DMS153 treated with DMSO at 0.1 percent for 48 hours (cell line): ENCODE measurements around the gene GRIN1.

ENCODE experiments used
- DNase-seq: peaks from one replicate; lab custom pipeline; 2025; ENCODE audit not compliant: unreplicated experiment; lab: John Stamatoyannopoulos, UW

GRIN1 gene

DNA sequence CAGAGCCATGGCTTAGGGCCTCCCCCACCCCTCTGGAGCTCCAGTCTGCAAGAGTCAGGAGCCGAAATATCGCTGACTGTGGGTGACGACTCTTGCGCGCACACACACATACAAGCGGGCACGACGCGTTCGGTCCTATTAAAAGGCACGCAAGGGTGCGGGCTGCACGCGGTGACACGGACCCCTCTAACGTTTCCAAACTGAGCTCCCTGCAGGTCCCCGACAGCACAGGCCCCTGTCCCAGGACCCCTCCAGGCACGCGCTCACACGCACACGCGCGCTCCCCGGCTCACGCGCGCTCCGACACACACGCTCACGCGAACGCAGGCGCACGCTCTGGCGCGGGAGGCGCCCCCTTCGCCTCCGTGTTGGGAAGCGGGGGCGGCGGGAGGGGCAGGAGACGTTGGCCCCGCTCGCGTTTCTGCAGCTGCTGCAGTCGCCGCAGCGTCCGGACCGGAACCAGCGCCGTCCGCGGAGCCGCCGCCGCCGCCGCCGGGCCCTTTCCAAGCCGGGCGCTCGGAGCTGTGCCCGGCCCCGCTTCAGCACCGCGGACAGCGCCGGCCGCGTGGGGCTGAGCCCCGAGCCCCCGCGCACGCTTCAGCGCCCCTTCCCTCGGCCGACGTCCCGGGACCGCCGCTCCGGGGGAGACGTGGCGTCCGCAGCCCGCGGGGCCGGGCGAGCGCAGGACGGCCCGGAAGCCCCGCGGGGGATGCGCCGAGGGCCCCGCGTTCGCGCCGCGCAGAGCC, at the start of gene GRIN1:
TSS of gene GRIN1 (plus strand) at position 433 of the 746 bp plus-strand sequence. CDS start 333 bp downstream, outside the sequence.
- no peak for DNase-seq

DNA sequence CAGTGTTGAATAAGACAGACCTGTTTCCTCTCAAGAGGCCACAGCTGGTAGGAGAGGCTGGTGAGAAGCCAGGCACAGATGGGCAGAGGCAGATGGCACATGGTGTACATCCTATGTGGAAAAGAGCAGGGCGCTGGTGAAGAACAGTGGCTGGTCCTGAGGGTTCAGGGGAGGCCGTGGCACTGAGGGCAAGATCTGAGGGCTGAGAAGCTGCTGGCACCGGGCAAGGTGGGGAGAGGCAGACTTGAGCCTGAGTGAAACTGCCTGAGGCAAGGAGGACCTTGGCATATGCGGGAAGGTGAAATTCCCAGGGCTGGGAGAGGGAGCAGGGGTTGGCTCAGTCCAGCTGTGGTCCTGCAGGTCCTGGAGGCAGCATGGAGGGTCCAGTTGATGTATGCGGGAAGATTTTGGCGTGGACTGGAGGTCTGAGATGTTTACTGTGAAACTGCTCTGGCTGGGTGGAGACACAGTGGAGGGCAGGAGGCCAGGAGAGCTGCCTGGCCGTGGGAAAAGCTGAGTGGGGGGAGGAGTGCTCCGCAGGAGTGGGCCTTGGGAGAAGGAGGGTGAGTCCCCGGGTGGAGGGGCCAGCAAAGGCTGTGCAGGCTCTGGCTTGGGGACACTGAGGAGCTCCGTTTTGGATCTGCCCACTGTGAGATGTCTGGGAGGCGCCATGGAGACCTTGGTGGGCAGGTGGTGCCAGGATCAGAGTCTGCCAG, 49.6 kb upstream of the GRIN1 start:
- no peak for DNase-seq

DNA sequence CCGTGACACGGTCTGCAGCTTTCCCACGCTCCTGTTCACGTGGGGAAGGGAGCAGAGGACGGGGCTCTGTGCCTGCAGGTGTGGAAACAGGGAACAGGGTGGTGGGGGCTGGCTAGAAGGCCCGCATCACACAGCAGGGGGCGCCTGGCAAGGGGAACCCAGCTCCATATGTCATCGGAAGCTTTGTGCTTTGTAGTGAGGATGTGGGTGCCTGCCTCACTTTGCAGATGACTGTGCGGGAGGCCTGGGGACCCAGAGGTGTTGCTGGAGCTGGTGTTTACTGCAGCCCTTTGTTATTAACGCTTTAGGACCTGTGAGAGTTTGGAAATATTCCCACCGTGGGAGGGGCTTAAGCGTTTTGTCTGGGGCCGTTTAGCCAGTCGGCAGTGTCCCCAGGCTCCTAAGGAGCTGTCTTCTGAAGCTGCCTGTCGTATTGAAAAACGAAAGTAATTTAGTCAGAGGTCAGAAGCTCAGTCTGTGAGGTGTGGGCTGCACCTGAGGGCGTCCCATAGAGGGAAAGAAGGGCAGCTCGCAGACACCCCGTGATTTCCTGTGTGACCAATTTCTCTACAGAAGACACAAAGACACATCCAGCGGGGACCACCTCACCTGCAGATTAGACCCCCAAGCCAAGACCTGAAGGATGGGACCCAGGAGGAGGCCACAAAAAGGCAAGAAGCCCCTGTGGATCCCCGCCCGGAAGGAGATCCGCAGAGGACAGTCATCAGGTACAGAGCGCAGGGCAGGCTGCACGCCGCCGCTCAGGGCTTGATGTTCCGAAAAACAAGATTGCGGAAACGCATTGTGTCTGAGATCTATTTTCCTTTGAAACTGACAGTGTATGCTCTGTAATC, 43.1 kb upstream of the GRIN1 start:
- DNase-seq: no peak

DNA sequence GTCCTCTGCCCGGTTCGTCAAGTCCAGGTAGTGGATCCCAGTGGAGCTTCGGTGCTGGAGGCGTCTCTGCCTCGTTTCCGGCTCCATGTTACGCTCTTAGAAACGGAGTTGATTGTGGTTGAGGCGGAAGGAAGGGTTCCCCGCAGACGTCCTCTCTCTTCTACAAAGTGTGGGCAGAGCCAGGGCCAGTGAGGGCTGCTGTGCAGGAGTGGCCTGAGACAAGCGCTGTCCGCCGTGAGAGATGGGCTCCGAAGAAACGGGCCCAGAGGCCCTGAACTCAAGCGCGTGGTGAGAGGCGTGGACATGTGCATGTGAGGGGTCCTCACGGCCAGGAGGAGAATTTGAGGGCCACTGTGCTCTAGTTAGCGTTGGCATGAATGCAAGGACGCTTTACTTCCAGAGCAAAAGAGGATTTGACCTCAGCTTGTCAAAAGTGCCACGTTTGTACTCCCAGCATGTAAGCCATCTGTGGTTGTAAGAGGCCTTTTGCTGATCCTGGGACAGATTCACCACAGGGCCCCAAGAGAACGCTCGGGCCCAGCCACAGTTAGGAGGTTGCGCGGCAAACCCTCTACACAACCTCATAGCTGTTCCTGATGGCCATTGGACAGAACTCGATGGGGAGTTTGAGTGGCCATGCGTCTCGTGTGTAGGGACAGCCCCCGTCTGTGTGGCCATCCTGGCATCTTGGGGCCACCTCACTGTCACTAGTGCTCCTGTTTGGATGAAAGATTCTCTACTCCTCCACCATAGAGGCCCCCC, 42.0 kb upstream of the GRIN1 start:
- DNase-seq: no peak

DNA sequence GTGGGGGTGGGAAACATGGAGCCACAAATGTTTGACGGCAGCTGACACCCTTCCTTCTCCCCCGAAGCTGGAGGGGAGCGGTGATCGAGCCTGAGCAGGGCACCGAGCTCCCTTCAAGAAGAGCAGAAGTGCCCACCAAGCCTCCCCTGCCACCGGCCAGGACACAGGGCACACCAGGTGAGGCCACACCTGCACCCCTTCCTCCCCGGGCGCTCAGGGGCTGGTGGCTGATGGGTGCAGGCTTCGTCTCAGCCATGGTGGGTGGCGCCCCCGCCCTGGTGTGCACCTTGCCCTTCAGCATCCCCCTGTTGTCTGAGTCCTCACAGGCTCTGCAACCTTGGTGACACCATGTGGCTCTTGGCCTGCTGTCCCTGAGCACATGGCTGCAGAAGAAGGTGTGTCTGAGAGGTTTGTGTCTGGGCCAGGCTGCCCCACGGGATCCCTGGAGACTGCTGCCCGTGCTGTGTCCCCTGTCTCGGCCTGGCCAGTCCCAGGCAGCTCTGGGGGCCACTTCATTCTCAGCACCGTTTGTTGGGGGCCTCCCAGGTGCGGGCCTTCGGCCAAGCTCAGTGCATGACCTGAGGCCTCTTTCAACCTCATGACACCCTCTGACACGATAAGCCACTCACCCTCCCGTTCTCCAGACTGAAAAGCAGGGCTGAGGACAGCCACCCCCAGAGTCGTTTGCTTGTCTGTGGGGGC, 41.0 kb upstream of the GRIN1 start:
- no peak for DNase-seq

DNA sequence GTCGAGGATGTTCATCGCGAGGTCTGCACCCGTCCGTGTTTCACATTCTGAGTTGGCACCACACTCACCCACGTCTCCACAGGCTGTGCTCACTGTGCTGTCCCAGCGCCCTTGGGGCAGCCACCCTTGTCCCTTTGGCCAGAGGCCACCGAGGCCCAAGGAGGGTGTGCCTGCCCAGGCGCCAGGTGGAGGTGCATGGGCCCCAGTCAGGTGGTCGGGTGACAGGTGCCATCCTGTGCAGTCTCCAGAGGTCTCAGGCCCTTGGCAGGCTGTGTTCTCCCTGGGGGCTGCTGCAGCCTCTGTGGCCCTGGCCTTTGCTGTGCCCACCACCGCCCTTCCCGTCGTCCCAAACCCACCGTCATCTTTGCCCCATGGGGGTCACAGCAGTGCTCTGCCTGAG, 39.7 kb upstream of the GRIN1 start:
- no peak for DNase-seq

DNA sequence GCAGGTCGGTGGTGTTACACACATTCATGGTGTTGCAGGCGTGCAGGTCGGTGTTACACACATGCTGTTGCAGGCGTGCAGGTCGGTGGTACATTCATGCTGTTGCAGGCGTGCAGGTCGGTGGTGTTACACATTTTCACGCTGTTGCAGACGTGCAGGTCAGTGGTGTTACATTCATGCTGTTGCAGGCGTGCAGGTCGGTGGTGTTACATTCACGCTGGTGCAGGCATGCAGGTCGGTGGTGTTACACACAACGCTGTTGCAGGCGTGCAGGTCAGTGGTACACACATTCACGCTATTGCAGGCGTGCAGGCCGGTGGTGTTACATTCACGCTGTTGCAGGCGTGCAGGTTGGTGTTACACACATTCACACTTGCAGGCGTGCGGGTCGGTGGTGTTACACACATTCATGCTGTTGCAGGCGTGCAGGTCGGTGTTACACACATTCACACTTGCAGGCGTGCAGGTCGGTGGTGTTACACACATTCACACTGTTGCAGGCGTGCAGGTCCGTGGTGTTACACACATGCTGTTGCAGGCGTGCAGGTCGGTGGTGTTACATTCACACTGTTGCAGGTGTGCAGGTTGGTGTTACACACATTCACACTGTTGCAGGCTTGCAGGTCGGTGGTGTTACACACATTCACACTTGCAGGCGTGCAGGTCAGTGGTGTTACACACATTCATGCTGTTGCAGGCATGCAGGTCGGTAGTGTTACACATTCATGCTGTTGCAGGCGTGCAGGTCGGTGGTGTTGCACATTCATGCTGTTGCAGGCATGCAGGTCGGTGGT, 35.6 kb upstream of the GRIN1 start:
- DNase-seq: no peak

DNA sequence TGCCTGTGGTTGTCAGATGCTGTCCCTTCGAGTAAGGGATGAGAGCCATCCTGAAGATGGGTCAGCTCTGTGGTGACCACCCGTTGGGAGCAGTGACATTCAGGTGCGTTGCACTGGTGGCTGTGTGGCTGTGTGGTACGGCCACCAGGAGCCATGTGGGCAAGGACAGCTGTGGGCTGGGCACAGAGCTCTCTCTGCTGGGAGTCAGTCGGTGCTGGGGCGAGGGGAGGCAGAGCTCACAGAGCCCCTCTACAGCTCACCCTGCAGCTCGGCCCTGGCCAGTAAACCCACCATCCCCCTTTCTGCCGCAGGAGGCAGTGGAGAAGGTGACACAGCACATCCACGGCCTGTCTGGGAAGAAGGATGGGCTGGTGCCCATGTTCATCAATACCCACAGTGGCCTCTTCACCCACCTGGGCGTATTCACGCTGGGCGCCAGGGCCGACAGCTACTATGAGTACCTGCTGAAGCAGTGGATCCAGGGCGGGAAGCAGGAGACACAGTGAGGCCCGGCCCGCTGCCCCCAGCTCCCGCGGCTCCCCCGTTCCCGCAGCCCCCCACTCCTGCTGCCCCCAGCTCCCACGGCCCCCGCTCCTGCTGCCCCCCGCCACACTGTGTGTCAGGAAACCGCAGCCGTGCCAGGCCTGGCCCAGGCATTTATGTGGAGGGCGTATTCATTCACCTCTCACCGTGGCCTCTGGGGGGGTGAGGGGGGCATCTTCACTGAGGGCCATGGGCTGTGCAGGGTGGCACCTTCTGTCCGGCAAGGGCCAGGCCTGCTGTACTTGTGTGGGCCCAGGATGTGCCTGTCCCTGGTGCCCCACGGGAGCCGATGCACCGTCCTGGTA, 32.9 kb upstream of the GRIN1 start:
- no peak for DNase-seq

DNA sequence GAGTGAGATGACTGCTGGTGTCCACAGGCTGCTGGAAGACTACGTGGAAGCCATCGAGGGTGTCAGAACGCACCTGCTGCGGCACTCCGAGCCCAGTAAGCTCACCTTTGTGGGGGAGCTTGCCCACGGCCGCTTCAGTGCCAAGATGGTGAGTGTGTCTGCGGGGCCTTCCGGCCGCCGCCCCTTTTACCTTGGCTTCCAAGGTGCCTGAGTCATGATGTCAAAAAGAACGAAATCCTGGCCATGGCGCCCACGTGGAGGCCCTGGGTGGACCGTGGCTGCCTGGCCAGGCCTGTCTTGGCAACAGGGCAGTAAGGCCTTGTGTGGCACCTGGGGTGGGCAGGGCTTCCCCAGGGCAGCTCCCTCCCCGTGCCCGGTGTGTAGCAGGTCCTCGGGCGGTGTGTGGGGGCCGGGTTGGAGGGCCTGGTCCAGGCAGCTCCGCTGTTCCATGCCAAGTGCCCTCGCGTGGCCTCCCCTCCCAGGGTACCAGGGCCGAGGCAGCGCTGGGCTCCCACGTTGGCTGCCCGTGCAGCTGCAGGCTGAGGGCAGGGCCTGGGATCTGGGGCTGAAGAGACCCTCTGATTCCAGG, 32.2 kb upstream of the GRIN1 start:
- DNase-seq: no peak

DNA sequence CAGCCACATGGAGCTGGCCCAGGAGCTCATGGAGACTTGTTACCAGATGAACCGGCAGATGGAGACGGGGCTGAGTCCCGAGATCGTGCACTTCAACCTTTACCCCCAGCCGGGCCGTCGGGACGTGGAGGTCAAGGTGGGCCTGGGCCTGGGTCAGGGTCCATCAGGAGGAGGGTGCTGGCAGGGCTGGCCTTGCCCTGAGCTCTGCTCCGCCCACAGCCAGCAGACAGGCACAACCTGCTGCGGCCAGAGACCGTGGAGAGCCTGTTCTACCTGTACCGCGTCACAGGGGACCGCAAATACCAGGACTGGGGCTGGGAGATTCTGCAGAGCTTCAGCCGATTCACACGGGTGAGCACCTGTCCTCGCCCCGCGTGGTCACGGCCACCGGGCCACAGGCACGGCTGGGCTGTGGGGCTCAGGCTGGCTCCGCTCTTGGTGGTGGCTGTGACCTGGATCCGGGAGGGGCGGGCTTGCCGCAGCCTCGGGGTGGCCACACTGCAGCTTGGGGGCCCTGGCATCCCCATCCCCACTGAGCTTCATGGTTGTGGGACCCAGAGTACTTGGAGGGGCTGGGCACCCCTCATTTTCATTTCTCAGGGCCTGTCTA, 31.5 kb upstream of the GRIN1 start:
- no peak for DNase-seq

DNA sequence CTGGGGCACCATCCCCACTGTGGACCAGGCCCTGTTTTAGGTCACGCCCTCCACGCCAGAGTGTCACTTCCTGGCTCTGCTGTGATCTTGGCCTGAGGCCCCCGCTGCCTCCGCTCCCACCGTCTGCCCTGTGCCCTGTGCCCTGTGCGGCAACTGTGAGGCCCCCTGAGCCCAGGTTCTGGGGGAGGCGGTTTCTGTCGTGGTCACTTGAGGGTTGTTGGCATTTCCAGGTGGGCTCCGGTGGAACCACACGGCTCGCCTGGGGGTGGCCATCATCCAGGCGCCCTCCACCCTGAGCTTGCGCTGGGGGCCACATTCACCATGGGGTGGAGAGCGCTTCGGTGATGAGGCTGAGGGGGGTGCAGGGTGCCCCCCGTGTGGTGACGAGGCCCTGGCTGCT, 31.0 kb upstream of the GRIN1 start:
- no peak for DNase-seq

DNA sequence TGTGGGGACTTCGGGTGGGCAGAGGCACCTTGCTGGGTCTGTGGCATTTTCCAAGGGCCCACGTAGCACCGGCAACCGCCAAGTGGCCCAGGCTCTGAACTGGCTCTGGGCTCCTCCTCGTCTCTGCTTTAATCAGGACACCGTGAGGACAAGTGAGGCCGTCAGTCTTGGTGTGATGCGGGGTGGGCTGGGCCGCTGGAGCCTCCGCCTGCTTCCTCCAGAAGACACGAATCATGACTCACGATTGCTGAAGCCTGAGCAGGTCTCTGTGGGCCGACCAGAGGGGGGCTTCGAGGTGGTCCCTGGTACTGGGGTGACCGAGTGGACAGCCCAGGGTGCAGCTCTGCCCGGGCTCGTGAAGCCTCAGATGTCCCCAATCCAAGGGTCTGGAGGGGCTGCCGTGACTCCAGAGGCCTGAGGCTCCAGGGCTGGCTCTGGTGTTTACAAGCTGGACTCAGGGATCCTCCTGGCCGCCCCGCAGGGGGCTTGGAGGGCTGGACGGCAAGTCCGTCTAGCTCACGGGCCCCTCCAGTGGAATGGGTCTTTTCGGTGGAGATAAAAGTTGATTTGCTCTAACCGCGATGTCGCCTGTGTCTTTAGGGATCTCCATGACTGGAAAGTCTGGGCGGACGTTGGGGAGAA, 30.2 kb upstream of the GRIN1 start:
- no peak for DNase-seq

DNA sequence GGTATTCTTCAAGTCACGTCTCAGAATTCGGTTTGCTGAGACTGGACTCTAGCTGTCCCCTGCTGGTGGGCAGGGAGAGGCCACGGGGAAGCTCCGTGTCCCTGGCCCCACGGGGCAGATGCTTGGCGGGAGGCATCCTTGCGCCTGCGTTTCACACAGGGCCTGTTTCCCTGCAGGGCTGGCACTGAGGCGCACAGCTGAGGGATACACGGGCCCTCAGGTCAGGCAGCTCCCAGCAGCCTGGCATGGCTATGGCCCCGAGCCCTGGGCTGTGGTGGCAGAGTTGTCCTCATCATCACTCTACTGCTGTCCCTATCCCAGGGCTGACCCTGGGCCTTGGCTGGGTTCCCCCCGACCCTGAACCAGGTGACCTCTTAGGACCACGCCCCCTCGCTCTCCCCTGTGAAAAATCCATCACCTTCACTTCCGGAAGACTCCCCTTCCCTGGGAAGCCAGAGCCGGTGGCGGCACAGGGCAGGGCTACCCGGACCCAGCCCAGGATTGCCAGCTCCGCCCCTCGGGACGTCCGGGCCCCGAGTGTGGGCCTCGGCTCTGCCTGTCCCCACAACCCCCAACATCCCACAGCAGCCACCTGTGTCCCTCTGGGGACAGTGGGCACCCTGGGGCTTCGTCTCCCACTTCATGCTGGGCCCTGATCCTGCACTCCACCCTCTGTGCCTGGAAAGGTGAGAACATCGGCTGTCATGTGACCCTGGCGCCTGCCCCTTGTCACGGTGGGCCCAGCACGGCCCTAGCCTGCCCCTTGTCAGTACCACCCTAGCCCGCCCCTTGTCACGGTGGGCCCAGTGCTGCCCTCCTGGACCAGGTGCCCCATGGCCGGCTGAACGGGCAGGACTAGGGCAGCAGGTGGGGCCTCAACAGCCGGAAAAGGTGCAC, 29.5 kb upstream of the GRIN1 start:
- no peak for DNase-seq

DNA sequence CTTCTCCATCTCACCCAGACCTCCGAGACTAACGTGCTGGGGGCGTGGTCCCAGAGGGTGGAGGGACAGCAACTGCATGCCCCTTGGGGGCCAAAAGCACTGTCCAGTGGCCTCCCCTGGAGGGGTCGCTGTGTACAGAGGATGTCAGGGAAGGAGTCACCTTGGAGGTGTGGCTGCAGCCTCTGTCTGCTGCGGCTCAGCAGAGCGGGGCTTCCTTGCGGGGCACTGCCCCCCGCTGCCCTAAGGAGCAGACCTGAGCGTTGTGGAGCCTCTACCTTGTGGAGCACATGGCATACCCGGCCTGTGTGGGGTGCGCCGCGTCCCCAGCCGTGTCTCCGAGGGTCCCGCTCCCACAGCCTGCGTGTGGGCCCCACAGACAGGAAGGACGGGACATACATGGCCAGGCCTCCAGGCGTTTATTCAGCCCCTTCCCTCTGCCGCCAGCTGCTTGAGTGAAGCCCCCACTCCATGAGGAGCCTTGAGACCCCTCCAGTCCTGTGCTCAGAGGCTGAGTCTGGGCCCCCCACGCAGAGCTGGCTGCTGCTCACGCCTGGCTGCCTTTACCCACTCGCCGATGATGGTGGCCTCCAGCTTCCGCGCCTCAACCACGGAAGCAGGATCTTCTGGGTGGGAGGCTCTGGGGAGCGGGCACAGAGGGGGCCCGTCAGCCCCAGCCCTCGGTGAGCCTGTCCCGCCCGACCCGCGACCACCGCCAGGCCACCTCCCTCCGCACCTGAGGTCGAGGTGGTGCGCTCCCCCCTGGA, 28.6 kb upstream of the GRIN1 start:
- DNase-seq: no peak

DNA sequence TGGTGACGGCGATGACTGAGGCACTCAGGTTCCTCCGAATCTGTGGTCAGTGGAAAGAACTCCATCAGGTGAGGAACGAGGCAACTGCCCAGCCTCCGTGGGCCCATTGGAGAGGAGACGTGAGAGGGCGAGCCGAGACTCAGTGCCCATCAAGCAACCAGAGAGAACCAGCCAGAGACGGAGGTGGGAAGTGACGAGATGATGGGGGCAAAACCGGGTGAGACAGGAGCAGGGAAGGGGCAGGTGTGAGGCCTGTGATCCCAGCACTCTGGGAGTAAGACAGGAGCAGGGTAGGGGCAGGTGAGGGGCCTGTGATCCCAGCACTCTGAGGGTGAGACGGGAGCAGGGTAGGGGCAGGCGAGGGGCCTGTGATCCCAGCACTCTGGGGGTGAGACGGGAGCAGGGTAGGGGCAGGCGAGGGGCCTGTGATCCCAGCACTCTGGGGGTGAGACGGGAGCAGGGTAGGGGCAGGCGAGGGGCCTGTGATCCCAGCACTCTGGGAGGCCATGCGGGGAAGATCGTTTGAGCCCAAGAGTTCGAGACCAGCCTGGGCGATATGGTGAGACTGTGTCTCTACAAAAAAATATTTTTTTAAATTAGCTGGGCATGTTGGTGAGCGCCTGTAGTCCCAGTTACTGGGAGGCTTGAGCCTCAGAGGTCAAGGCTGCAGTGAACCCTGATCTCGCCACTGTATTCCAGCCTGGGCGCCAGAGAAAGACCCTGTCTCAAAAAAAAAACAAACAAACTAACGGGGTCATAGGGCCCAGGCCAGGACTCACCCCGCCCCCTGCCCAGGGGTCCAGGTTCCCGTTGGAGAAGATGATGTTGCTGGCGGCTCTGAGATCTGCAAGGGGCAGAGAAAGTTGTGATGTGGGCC, 27.8 kb upstream of the GRIN1 start:
- no peak for DNase-seq
